GM12878 (cell line): Measurements from ENCODE around the gene CEACAM21. TPM values are rescaled to one million over a fixed set of nuclear protein-coding genes. Genes with fewer than 3 reads are reported as not detected.

ENCODE experiments used
- CBX3 ChIP-seq: fragments of 200-600 bp; sonication (generic); IDR thresholded peaks from 2 replicates; pipeline ENCODE4 v1.6.1; 2016; ENCODE audit warnings: low read depth, borderline replicate concordance
- HDGF ChIP-seq: fragments of 450-650 bp; IDR thresholded peaks from 2 replicates; pipeline ENCODE4 v1.6.1; 2016; ENCODE audit warnings: antibody characterized with exemption
- JUND ChIP-seq: IDR thresholded peaks from 2 replicates; pipeline ENCODE4 v1.6.1; 2012; ENCODE audit warnings: low read depth, mild to moderate bottlenecking, low read length, improper control_type of control experiment, moderate library complexity
- KDM1A ChIP-seq: fragments of 200-600 bp; sonication (generic); IDR thresholded peaks from 2 replicates; pipeline ENCODE4 v1.6.1; 2016; ENCODE audit warnings: borderline replicate concordance
- MEF2A ChIP-seq: IDR thresholded peaks from 2 replicates; pipeline ENCODE4 v1.6.1; 2011; ENCODE audit warnings: low read depth, mild to moderate bottlenecking, low read length, moderate library complexity; ENCODE audit not compliant: insufficient read depth
- MXI1 ChIP-seq: fragments of 150-350 bp; IDR thresholded peaks from 2 replicates; pipeline ENCODE4 v1.6.1; 2011; ENCODE audit warnings: low read depth, mild to moderate bottlenecking, inconsistent platforms, low read length, improper control_type of control experiment
- NFXL1 ChIP-seq: fragments of 450-650 bp; IDR thresholded peaks from 2 replicates; pipeline ENCODE4 v1.6.1; 2017; ENCODE audit warnings: antibody characterized with exemption, mild to moderate bottlenecking, borderline replicate concordance
- NKRF ChIP-seq: fragments of 450-650 bp; conservative IDR thresholded peaks from 2 replicates; pipeline ENCODE4 v1.6.1; 2017; ENCODE audit warnings: mild to moderate bottlenecking, moderate library complexity
- SMARCA5 ChIP-seq: fragments of 450-650 bp; IDR thresholded peaks from 2 replicates; pipeline ENCODE4 v1.6.1; 2017; ENCODE audit warnings: mild to moderate bottlenecking
- TAF1 ChIP-seq: IDR thresholded peaks from 2 replicates; pipeline ENCODE4 v1.6.1; 2011; ENCODE audit warnings: mild to moderate bottlenecking, low read depth, low read length, borderline replicate concordance
- YBX1 ChIP-seq: fragments of 450-650 bp; IDR thresholded peaks from 2 replicates; pipeline ENCODE4 v1.6.1; 2016; ENCODE audit warnings: antibody characterized with exemption
- ZNF207 ChIP-seq: fragments of 450-650 bp; IDR thresholded peaks from 2 replicates; pipeline ENCODE4 v1.6.1; 2014; ENCODE audit warnings: antibody characterized with exemption, mild to moderate bottlenecking, borderline replicate concordance
- ZZZ3 ChIP-seq: IDR thresholded peaks from 2 replicates; pipeline ENCODE4 v1.6.1; 2011; ENCODE audit warnings: low read depth; ENCODE audit not compliant: control insufficient read depth, insufficient read length
- polyA plus RNA-seq, 11 experiments: library from polyadenylated mRNA; depleted of rRNA in 4 of 11; unstranded in 6 of 11; stranded (reverse) in 5 of 11; fragments of >200 nt; fragmentation: Nextera tagmentation in 4 of 11; fragmentation: Illumina TruSeq in 1 of 11; extraction: Ambion mirVana in 4 of 11; extraction: Trizol in 1 of 11; gene quantifications; 1 replicate in 1 of 11; 2 replicates in 10 of 11; pipeline versions ENCODE4 v1.2.1 to v1.2.3, GENCODE V29; 2011 to 2016; ENCODE audit warnings: inconsistent platforms in 2 of 11, missing spikeins in 2 of 11, low read depth in 1 of 11
- total RNA-seq, 4 experiments: library from RNA; depleted of rRNA in 3 of 4; stranded (reverse); fragments of >200 nt in 3 of 4; fragmentation: Illumina TruSeq in 1 of 4; extraction: Trizol in 1 of 4; gene quantifications; 2 replicates each; pipeline versions ENCODE4 v1.2.1 to v1.2.3, GENCODE V29; 2013 to 2021
- TF ChIP-seq, protein P1 (sequence below): IDR thresholded peaks from 2 replicates; pipeline ENCODE4 v1.6.1; 2012; ENCODE audit warnings: low read depth, low read length, improper control_type of control experiment
- TF ChIP-seq, protein P2 (sequence below): fragments of 450-650 bp; IDR thresholded peaks from 2 replicates; pipeline ENCODE4 v1.6.1; 2017; ENCODE audit warnings: mild to moderate bottlenecking, low read depth, inconsistent platforms; ENCODE audit not compliant: poor library complexity, severe bottlenecking
- TF ChIP-seq, protein P3 (sequence below): fragments of 450-650 bp; IDR thresholded peaks from 2 replicates; pipeline ENCODE4 v1.6.1; 2016; ENCODE audit warnings: mild to moderate bottlenecking, moderate library complexity, borderline replicate concordance
- TF ChIP-seq, protein P4 (sequence below): fragments of 150-350 bp; IDR thresholded peaks from 2 replicates; pipeline ENCODE4 v1.6.1; 2016; ENCODE audit warnings: low read depth, low read length

Gene CEACAM21
- total and polyA plus RNA-seq, 10 of the 15 experiments (the other 5 are each of a cell fraction or from before 2014, with no cell fraction given), result 0.87 to 13.6 (median 8.1) TPM

- TF ChIP-seq YBX1 (no peak), MEF2A (no peak), JUND (no peak), CBX3 (no peak), ZZZ3 (no peak), HDGF (no peak), ZNF207 (no peak), KDM1A (no peak), TAF1 (peak; percentile 83; the same call in 1 of the 2 replicates), NKRF (no peak), MXI1 (no peak), NFXL1 (no peak), SMARCA5 (no peak)
- TF ChIP-seq, protein P1, sequence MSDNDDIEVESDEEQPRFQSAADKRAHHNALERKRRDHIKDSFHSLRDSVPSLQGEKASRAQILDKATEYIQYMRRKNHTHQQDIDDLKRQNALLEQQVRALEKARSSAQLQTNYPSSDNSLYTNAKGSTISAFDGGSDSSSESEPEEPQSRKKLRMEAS, result 0 out of 2 replicates have a peak, but pooled peaks have one; percentile 38
- TF ChIP-seq, protein P2, sequence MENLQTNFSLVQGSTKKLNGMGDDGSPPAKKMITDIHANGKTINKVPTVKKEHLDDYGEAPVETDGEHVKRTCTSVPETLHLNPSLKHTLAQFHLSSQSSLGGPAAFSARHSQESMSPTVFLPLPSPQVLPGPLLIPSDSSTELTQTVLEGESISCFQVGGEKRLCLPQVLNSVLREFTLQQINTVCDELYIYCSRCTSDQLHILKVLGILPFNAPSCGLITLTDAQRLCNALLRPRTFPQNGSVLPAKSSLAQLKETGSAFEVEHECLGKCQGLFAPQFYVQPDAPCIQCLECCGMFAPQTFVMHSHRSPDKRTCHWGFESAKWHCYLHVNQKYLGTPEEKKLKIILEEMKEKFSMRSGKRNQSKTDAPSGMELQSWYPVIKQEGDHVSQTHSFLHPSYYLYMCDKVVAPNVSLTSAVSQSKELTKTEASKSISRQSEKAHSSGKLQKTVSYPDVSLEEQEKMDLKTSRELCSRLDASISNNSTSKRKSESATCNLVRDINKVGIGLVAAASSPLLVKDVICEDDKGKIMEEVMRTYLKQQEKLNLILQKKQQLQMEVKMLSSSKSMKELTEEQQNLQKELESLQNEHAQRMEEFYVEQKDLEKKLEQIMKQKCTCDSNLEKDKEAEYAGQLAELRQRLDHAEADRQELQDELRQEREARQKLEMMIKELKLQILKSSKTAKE, result no peak
- TF ChIP-seq, protein P3, sequence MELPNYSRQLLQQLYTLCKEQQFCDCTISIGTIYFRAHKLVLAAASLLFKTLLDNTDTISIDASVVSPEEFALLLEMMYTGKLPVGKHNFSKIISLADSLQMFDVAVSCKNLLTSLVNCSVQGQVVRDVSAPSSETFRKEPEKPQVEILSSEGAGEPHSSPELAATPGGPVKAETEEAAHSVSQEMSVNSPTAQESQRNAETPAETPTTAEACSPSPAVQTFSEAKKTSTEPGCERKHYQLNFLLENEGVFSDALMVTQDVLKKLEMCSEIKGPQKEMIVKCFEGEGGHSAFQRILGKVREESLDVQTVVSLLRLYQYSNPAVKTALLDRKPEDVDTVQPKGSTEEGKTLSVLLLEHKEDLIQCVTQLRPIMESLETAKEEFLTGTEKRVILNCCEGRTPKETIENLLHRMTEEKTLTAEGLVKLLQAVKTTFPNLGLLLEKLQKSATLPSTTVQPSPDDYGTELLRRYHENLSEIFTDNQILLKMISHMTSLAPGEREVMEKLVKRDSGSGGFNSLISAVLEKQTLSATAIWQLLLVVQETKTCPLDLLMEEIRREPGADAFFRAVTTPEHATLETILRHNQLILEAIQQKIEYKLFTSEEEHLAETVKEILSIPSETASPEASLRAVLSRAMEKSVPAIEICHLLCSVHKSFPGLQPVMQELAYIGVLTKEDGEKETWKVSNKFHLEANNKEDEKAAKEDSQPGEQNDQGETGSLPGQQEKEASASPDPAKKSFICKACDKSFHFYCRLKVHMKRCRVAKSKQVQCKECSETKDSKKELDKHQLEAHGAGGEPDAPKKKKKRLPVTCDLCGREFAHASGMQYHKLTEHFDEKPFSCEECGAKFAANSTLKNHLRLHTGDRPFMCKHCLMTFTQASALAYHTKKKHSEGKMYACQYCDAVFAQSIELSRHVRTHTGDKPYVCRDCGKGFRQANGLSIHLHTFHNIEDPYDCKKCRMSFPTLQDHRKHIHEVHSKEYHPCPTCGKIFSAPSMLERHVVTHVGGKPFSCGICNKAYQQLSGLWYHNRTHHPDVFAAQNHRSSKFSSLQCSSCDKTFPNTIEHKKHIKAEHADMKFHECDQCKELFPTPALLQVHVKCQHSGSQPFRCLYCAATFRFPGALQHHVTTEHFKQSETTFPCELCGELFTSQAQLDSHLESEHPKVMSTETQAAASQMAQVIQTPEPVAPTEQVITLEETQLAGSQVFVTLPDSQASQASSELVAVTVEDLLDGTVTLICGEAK, result no peak
- TF ChIP-seq, protein P4, sequence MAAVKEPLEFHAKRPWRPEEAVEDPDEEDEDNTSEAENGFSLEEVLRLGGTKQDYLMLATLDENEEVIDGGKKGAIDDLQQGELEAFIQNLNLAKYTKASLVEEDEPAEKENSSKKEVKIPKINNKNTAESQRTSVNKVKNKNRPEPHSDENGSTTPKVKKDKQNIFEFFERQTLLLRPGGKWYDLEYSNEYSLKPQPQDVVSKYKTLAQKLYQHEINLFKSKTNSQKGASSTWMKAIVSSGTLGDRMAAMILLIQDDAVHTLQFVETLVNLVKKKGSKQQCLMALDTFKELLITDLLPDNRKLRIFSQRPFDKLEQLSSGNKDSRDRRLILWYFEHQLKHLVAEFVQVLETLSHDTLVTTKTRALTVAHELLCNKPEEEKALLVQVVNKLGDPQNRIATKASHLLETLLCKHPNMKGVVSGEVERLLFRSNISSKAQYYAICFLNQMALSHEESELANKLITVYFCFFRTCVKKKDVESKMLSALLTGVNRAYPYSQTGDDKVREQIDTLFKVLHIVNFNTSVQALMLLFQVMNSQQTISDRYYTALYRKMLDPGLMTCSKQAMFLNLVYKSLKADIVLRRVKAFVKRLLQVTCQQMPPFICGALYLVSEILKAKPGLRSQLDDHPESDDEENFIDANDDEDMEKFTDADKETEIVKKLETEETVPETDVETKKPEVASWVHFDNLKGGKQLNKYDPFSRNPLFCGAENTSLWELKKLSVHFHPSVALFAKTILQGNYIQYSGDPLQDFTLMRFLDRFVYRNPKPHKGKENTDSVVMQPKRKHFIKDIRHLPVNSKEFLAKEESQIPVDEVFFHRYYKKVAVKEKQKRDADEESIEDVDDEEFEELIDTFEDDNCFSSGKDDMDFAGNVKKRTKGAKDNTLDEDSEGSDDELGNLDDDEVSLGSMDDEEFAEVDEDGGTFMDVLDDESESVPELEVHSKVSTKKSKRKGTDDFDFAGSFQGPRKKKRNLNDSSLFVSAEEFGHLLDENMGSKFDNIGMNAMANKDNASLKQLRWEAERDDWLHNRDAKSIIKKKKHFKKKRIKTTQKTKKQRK, result no peak
Observed at GRCh38 chr19:41531438-41532311, 44.3 kb upstream of the CEACAM21 start (continued).
